ENCODE data around the gene PRKAA1.
A peak's percentile ranks its signal among the peaks of the same experiment; 100 is the strongest.

PRKAA1 gene

GRCh38 chr5:40755093-40755406 lies 43.1 kb downstream of the PRKAA1 start:
- peak overlapping the region; percentile 63 for H3K27ac ChIP-seq (ENCODE audit: low read length)
- peak; percentile 82 for DNase-seq

GRCh38 chr5:40754381-40755092 lies 43.6 kb downstream of the PRKAA1 start:
- Histone ChIP-seq H3F3A (ENCODE audit: insufficient read depth, low read length) (peaks cover 5% of the 10 kb centered on the region; the same call in 1 of the 2 replicates), H3K9me2 (replicated peaks; ENCODE audit: insufficient read depth, low read length) (no peaks in the 10 kb centered on the region), H3K4me1 (ENCODE audit: low read length) (peaks cover 7% of the 10 kb centered on the region; the same call in 1 of the 2 replicates), H3K27ac (ENCODE audit: low read length) (peak overlapping the region; percentile 63; the same call in 1 of the 2 replicates), H2AFZ (ENCODE audit: low read length) (peak overlapping the region; percentile 81), H3K27me3 (replicated peaks; ENCODE audit: insufficient read depth, low read length) (no peaks in the 10 kb centered on the region), H3K36me3 (replicated peaks; ENCODE audit: insufficient read depth, low read length) (no peaks in the 10 kb centered on the region), H3K4me3 (ENCODE audit: low read length) (peak overlapping the region; percentile 81), H3K9me3 (replicated peaks; ENCODE audit: insufficient read depth, low read length) (no peaks in the 10 kb centered on the region), H3K4me2 (ENCODE audit: low read depth, low read length) (peak overlapping the region; percentile 70), H3K79me2 (ENCODE audit: low read length) (peaks cover 41% of the 10 kb centered on the region), H4K20me1 (ENCODE audit: insufficient read depth, low read length) (no peaks in the 10 kb centered on the region), H3K9ac (ENCODE audit: low read length) (peak overlapping the region; percentile 75; the same call in 1 of the 2 replicates)
- TF ChIP-seq EZH2 (optimal IDR thresholded peaks at IDR 0.05; ENCODE audit: low read depth, low read length) (no peak), EZH2phosphoT487 (IDR thresholded peaks at IDR 0.05; ENCODE audit: low read length) (no peak), CTCF (IDR thresholded peaks at IDR 0.05; ENCODE audit: low read length) (no peak)
- peak; percentile 32 for DNase-seq

More at GRCh38 chr5:40755093-40755406, 43.1 kb downstream of the PRKAA1 start:
- H3K27me3 ChIP-seq (replicated peaks; ENCODE audit: insufficient read depth, low read length) = no peaks in the 10 kb centered on the region
- H3K9me2 ChIP-seq (replicated peaks; ENCODE audit: insufficient read depth, low read length) = no peaks in the 10 kb centered on the region
- peak overlapping the region; percentile 70 for H3K4me2 ChIP-seq (ENCODE audit: low read depth, low read length)
- H3F3A ChIP-seq (ENCODE audit: insufficient read depth, low read length) = peaks cover 5% of the 10 kb centered on the region; the same call in 1 of the 2 replicates
- no peaks in the 10 kb centered on the region for H3K36me3 ChIP-seq (replicated peaks; ENCODE audit: insufficient read depth, low read length)
- H3K9me3 ChIP-seq (replicated peaks; ENCODE audit: insufficient read depth, low read length) = no peaks in the 10 kb centered on the region
- H3K79me2 ChIP-seq (ENCODE audit: low read length) = peaks cover 40% of the 10 kb centered on the region
- no peak for TF ChIP-seq EZH2 (optimal IDR thresholded peaks at IDR 0.05; ENCODE audit: low read depth, low read length)
- peak; percentile 84 for TF ChIP-seq CTCF (IDR thresholded peaks at IDR 0.05; ENCODE audit: low read length)
- H3K4me1 ChIP-seq (ENCODE audit: low read length) = peaks cover 7% of the 10 kb centered on the region; the same call in 1 of the 2 replicates
- peak overlapping the region; percentile 81 for H2AFZ ChIP-seq (ENCODE audit: low read length)
- no peaks in the 10 kb centered on the region for H4K20me1 ChIP-seq (ENCODE audit: insufficient read depth, low read length)
- H3K4me3 ChIP-seq (ENCODE audit: low read length) = peak overlapping the region; percentile 81
- H3K9ac ChIP-seq (ENCODE audit: low read length) = peak overlapping the region; percentile 75

GRCh38 chr5:40746703-40747102 lies 51.5 kb downstream of the PRKAA1 start:
- TF ChIP-seq CTCF (IDR thresholded peaks at IDR 0.05; ENCODE audit: low read length) (no peak), EZH2 (optimal IDR thresholded peaks at IDR 0.05; ENCODE audit: low read depth, low read length) (no peak), EZH2phosphoT487 (IDR thresholded peaks at IDR 0.05; ENCODE audit: low read length) (no peak)
- Histone ChIP-seq H3K9me2 (replicated peaks; ENCODE audit: insufficient read depth, low read length) (no peaks in the 10 kb centered on the region), H3K4me1 (ENCODE audit: low read length) (no peaks in the 10 kb centered on the region), H3K27me3 (replicated peaks; ENCODE audit: insufficient read depth, low read length) (no peaks in the 10 kb centered on the region), H3K4me3 (ENCODE audit: low read length) (no peak overlapping the region), H2AFZ (ENCODE audit: low read length) (no peak overlapping the region), H3F3A (ENCODE audit: insufficient read depth, low read length) (no peaks in the 10 kb centered on the region), H3K9me3 (replicated peaks; ENCODE audit: insufficient read depth, low read length) (no peaks in the 10 kb centered on the region), H3K9ac (ENCODE audit: low read length) (no peak overlapping the region), H3K36me3 (replicated peaks; ENCODE audit: insufficient read depth, low read length) (no peaks in the 10 kb centered on the region), H3K4me2 (ENCODE audit: low read depth, low read length) (no peak overlapping the region), H3K27ac (ENCODE audit: low read length) (no peak overlapping the region), H4K20me1 (ENCODE audit: insufficient read depth, low read length) (no peaks in the 10 kb centered on the region), H3K79me2 (ENCODE audit: low read length) (peaks cover 27% of the 10 kb centered on the region; the same call in 1 of the 2 replicates)
- DNase-seq = no peak

Measured in MM.1S (cell line).